IPS-11a (cell line): ENCODE data around the gene P2RY1.

ENCODE experiments used
- H3K4me3 ChIP-seq: one replicate; pipeline ENCODE4 v1.5.1; 2013; ENCODE audit warnings: low read depth, low read length, control low read depth

P2RY1 gene, protein sequence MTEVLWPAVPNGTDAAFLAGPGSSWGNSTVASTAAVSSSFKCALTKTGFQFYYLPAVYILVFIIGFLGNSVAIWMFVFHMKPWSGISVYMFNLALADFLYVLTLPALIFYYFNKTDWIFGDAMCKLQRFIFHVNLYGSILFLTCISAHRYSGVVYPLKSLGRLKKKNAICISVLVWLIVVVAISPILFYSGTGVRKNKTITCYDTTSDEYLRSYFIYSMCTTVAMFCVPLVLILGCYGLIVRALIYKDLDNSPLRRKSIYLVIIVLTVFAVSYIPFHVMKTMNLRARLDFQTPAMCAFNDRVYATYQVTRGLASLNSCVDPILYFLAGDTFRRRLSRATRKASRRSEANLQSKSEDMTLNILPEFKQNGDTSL

GRCh38 chr3:152834776-152835600 lies at the start of gene P2RY1:
Gene P2RY1, plus strand, starts transcription at chr3:152835131. Its CDS starts 652 bp downstream, at chr3:152835783.
- H3K4me3 ChIP-seq: peak within 1 kb of the TSS; percentile 79

DNA sequence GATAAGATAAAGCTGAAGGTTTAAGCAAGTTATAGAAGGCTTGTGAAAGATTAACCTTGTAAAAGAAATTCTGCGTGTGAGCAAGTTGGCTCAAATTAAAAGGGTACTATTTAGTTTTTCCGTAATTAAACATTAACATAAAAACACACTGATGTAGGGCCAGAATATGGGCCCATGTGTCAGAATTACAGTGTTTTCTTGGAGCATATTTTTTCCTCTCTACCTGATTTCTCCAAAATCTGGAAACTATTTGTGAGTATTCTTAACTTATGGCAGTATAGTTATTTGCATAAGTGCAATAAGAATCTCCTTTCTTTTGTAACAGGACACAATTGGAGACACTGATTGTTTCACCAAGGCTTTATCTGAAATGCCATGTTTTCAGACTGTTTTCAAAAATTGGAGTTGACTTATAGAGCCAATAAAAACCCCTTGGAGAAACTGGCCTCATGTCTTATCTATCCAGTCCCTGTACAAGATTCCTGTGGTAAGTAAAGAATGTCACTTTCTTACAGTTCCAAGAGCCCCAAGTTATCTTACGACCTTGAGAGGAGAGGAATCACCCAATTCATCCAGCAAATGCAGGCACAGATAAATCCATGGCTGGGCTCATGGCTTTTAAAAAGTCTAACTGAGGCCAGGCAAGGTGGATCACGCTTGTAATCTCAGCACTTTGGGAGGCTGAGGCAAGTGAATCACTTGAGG lies 47.8 kb upstream of the P2RY1 start:
- no peak overlapping the region for H3K4me3 ChIP-seq

DNA sequence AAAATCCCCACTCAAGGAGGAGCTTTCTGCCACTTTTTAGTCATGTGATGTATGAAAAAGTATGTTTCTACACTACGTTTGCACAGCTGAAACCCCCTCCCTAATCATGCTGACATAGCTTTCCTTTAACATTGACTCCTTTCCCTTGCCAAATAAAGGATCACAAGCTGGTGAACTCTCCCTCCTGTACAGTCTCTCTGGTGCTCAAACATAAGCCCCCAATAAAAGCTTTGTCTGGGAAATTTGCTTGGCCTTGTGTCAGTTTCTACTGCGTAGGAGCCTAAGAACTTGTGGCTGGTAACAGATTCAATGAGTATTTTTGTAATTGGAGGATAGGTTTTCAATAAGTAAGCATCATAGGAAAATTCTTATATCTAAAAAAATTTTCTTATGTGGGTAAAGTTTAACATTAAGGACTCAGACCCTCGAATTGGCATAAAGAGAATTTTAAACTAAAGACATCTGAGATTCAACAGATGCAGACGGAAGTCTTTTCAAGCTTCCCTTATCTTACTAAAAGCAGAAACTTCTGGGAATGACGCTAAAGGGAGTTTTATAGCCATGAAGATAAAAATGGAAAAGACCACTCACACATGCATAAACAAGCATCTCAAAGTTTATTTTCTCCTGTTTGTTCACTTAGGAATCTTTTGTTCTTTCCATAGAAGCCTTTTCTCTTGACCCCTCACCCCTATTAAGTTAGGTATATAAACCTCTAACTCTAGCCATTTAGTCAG lies 44.1 kb upstream of the P2RY1 start:
- no peak overlapping the region for H3K4me3 ChIP-seq

DNA sequence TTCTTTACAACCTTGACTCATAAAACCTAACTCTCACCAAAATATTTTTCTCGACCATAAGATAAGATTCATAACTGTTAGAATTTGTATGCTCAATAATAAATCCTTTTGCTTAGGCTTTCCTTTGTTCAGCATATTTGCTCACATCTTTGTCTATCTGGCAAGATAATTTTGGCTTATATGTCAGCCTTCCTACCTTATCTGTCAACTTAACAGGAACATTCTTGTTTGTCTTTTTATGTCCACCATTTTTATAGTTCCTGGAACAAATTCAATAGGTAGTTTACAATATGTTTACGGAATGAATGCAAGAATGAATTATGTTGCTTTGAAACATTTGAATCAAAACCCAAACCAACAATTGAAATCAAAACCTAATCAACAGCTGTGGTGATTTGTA lies 41.0 kb upstream of the P2RY1 start:
- H3K4me3 ChIP-seq: no peak overlapping the region

DNA sequence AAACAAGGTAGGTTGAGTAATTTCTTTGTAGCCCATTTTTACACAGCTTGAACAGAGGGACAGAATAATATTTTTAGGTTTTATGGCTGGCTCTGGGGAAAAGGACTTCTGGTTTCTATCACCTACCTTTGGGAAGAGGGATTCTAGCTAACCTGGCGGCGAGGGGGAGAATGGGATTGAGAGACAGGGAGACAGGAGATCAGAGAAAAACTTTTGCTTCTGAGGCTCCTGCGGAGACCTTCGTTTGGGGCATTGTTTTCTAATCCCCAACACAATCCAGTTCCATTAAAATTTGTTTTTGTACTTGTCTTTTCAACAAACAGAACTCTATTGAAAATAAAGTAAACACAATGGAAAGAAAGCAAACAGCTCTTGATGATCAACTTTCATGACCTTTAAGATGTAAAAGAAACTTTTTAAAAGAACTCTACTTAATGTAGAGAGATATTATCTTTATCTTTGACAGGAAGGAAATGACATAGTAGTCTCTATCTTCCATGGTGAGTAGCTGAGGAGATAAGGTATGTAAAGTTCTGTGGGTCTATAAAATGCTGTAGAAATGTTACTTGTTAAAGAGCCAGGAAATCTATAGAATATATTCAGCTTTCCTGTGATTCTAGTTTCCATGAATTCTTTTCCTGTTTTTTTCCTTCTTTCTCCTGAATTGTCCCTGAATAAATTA lies 37.0 kb upstream of the P2RY1 start:
- no peak overlapping the region for H3K4me3 ChIP-seq

DNA sequence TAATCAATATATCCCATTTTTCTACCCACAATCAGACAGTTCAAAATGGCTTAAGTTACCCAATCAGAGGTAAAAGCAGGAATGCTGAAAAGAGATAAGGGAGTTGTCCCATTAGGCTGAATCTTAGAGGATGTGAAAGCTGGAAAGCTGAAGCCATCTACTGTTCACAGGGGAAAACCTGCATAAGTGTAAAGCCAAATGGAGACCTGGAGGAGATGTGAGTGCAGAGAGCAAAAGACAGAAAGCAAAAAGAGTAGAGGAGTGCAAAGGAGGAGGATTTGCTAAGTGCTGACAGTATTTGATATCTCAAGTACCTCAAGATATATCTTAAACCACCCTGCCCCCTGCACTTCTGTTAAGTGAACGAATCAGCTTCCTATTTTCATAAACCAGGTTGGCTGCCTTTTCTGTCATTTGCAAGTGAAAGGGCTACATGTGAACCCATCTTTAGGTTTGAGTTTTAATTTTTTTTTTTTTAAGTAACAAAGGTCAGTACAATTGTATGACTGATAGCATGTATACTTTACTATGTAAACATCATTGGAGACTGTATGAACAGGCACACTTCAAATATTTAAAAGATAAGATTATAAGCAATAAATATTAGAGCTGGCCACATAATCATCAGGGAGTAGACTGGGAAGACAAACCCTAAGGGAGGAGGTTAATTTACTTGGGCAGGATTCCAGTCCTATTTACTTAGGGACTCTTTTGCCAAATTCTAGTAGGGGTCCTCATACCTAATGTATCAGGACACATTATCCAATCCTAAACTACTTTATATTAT lies 22.8 kb upstream of the P2RY1 start:
- H3K4me3 ChIP-seq: no peak overlapping the region

DNA sequence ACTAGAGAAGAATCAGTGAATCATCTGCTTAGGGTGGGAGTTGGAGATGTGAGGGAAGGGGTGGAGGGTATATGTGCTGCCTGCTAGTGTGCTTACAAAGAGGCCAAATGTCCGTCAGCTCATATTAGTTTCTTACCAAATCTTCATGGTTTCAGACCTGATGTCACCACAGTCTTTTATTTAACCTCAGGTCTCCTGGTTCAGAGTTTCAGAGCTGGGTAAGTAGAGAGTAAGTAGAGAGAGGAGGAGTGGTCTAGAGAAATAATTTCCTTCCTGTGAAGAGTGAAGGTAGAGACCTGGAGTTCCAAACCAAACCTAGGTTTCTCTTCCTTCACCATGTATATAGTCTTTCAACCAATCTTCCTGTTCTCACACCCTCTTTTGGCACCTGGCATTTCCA lies 17.5 kb upstream of the P2RY1 start:
- no peak overlapping the region for H3K4me3 ChIP-seq

GRCh38 chr3:152818027-152818426 lies 16.9 kb upstream of the P2RY1 start:
- H3K4me3 ChIP-seq: no peak overlapping the region

- H3K4me3 ChIP-seq: no peak overlapping the region
Observed at GRCh38 chr3:152823173-152823572, 11.8 kb upstream of the P2RY1 start.

DNA sequence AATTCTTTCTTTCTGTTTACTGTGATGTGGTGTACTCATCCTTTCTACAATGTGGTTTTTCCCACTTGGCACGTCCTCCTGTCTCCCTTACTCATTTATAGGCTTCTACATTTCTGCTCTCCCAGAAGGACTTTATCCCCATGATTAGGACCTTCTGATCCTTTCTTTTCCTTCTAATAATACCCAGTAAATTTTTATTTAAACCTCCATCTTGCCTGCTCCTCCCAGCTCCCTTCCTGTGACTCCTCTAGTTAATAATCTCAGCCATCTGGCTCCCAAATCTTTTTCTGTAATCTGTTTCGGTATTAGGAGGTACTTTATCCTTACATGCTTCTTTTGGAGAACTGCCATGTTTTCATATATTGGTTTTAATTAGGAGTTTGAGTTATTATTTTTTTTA lies 11.2 kb upstream of the P2RY1 start:
- no peak overlapping the region for H3K4me3 ChIP-seq

DNA sequence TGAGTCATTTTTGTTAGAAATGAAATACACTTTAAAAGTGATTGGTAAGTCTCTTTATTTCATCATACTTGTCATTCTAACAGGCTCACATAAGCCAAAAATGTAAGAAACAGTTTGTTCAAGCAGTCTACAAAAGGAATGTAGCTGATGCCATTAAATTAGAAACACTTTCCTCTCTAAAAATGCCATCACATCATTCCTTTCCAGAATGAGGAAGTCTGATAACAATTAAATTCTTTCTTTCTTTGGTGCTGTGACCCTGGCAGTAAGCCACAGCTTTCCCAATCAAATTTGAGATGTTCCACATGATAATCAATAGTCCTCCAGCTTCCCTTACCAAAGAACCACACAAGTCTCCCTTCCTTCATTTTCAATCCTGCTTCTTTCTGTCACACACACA lies 9.4 kb upstream of the P2RY1 start:
- no peak overlapping the region for H3K4me3 ChIP-seq

DNA sequence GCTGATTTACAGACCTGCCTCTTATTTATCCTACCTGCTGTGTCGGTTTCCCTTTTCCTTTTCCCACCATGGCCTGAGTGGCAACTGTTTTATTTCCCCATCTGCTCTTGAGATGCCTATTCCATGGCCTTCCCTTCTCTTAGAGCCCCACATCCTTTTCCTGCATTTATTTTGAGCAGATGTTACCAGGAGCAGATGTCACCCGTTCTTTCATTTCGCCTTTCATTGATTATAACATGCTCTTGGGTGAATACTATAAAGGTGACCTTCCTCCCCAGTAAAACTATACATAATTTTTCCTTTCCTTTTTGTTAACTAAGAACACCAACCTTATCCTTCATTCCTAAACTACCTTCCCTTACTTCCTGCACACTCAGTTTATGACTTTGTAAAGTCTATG lies 8.5 kb upstream of the P2RY1 start:
- H3K4me3 ChIP-seq: no peak overlapping the region

GRCh38 chr3:152827313-152827712 lies 7.6 kb upstream of the P2RY1 start:
- H3K4me3 ChIP-seq: no peak overlapping the region

- no peak overlapping the region for H3K4me3 ChIP-seq
Observed at GRCh38 chr3:152828075-152828840, 6.7 kb upstream of the P2RY1 start.

DNA sequence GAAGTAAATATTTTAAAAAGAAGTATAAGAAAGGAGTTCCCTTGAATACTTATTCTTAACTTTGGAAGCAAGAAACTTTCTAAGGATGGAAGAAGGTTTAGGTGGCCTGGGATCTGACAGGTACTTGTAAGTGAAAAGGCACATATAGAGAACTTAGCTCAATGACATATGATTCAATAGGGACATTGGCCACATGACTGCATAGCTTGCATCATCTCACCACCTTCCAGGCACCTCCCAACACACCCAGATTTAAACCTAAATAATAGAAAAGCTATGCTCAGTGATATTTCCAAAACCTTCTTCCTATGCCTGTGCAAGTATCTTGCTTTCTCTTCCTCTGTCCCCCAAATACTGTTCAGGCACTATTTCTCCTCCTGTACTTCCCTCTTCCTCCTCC lies 4.7 kb upstream of the P2RY1 start:
- no peak overlapping the region for H3K4me3 ChIP-seq

DNA sequence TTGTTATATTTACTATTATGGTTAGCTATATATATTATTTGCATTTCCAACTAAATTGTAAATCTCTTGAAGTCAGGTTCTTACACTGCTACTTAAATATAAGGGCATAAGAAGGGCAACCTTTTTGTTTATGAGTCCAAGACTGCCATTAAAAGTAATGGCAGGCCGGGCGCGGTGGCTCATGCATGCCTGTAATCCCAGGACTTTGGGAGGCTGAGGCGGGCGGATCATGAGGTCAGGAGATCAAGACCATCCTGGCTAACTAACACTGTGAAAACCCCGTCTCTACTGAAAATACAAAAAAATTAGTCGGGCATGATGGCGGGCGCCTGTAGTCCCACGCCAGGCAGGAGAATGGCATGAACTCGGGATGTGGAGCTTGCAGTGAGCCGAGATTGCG lies 2.9 kb upstream of the P2RY1 start:
- H3K4me3 ChIP-seq: no peak overlapping the region

DNA sequence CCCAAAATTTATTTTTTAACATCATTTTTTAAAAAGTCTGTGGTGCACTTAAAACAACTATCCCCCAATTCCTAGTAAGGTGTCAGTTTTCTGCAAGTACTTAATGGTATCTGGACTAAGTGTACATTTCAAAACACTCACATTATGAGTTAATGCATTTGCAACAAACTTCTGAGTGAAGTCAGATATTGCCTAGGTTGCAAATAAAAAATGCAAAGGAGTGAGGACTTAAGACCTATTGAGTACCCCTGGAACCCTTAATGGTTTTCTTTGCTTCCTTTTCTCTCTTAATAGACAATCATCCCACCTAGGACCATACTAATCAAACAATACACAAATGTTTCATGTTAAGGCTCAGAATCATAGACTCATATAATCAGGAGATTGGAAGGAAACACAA lies 1.8 kb upstream of the P2RY1 start:
- no peak overlapping the region for H3K4me3 ChIP-seq

GRCh38 chr3:152834191-152834775 lies 648 bp upstream of the P2RY1 start:
- H3K4me3 ChIP-seq: peak overlapping the region; percentile 79
